ENCODE results near the gene SRSF10. TPM values are rescaled to one million over a fixed set of nuclear protein-coding genes. Genes with fewer than 3 reads are reported as not detected.

SRSF10 gene
- total and polyA plus RNA-seq, 2 of the 8 experiments (the other 6 are each of a cell fraction or from before 2014, with no cell fraction given), result 155 to 194 TPM

GRCh38 chr1:23928789-23929188, 51.3 kb downstream of the SRSF10 start:
- no peak overlapping the region for H2BK20ac ChIP-seq (ENCODE audit: low read length)
- H3K23ac ChIP-seq (ENCODE audit: insufficient read length), result no peak overlapping the region
- no peaks in the 10 kb centered on the region; a peak in 1 of 4 replicates for H3K9me3 ChIP-seq (ENCODE audit: insufficient read depth in 2 of 2, low read depth in 1 of 2, low read length in 1 of 2)
- H2AK5ac ChIP-seq (ENCODE audit: low read depth, low read length), result no peak overlapping the region
- no peaks in the 10 kb centered on the region for H4K20me1 ChIP-seq (replicated peaks in 1 of 2; ENCODE audit: control insufficient read depth in 1 of 2, insufficient read depth in 2 of 2, low read length in 2 of 2)
- H2BK12ac ChIP-seq (ENCODE audit: low read depth, low read length), result no peak overlapping the region
- no peak overlapping the region for H3K9ac ChIP-seq (replicated peaks in 1 of 4; ENCODE audit: extremely low read depth in 1 of 4, low read depth in 3 of 4, low read length in 3 of 4)
- H3K79me1 ChIP-seq (ENCODE audit: low read depth, low read length), result no peaks in the 10 kb centered on the region
- H2BK120ac ChIP-seq (replicated peaks; ENCODE audit: low read depth, low read length), result no peak overlapping the region
- no peaks in the 10 kb centered on the region for H3K4me1 ChIP-seq (replicated peaks in 1 of 4; ENCODE audit: control insufficient read depth in 3 of 4, insufficient read depth in 4 of 4, low read length in 3 of 4)
- ChIA-PET CTCF (ENCODE audit: partially characterized antibody) (interaction anchor here (1.0 to 2.7 kb wide), 3 partner anchors 12 to 117 kb away, joined by 3 to 10 read pairs (median 4); no protein-coding TSS in a partner anchor), POLR2A (ENCODE audit: partially characterized antibody) (interaction anchor here (0.6 kb wide), 1 partner anchor 111 kb away, joined by 3 read pairs; no protein-coding TSS in a partner anchor)
- H3K56ac ChIP-seq (replicated peaks; ENCODE audit: insufficient read length, low read depth, low read length), result no peak overlapping the region
- H3K14ac ChIP-seq (ENCODE audit: insufficient read length), result no peak overlapping the region
- H3K4me2 ChIP-seq (ENCODE audit: insufficient read depth in 1 of 2, low read depth in 2 of 2, low read length in 2 of 2), result no peak overlapping the region
- no peak overlapping the region for H2BK5ac ChIP-seq (ENCODE audit: low read depth, low read length)
- FAIRE-seq, result no peak
- no peak for TF ChIP-seq HDAC6 (IDR thresholded peaks at IDR 0.05; ENCODE audit: low read depth, low read length)
- TF ChIP-seq KDM5A (IDR thresholded peaks at IDR 0.05; ENCODE audit: low read length), result no peak
- TF ChIP-seq KDM4A (IDR thresholded peaks at IDR 0.05; ENCODE audit: low read depth, low read length, severe bottlenecking), result no peak
- TF ChIP-seq EP300 (IDR thresholded peaks at IDR 0.05; ENCODE audit: borderline replicate concordance in 1 of 2, low read depth in 2 of 2, low read length in 2 of 2), result no peak
- TF ChIP-seq SP4 (IDR thresholded peaks at IDR 0.05; ENCODE audit: low read length), result no peak
- no peak overlapping the region for H3K4me3 ChIP-seq (ENCODE audit: extremely low read depth in 1 of 4, insufficient read depth in 2 of 4, low read depth in 3 of 4, low read length in 4 of 4)
- no peaks in the 10 kb centered on the region for H3K23me2 ChIP-seq (ENCODE audit: low read depth, low read length)
- no peak overlapping the region for H3K27ac ChIP-seq (ENCODE audit: low read depth, low read length)
- H4K8ac ChIP-seq (ENCODE audit: extremely low read depth, insufficient read depth, low read length), result no peak overlapping the region
- 96% methylated on average over 4 of the region's 4 CpGs; no CpG with 5 or more reads in 1 of the 2 experiments for WGBS, 2 experiments (ENCODE audit: extremely low coverage in 1 of 2, insufficient coverage in 1 of 2, insufficient read length in 1 of 2, insufficient replicate concordance in 2 of 2, low coverage in 1 of 2, low lambda C conversion rate in 2 of 2, missing lambda C conversion rate in 1 of 2)
- no peak overlapping the region for H2AFZ ChIP-seq (ENCODE audit: low read length)
- no peak overlapping the region for H2BK15ac ChIP-seq (ENCODE audit: low read length)
- H4K5ac ChIP-seq (ENCODE audit: insufficient read length, low read depth, low read length), result no peak overlapping the region
- no peak for DNase-seq (ENCODE audit: low read depth in 1 of 2, low spot score in 2 of 2)
- H3K36me3 ChIP-seq (ENCODE audit: control insufficient read depth in 2 of 4, insufficient read depth in 4 of 4, low read length in 3 of 4), result no peaks in the 10 kb centered on the region
- H3K27me3 ChIP-seq (replicated peaks in 1 of 4; ENCODE audit: control insufficient read depth in 3 of 4, extremely low read depth in 1 of 4, insufficient read depth in 3 of 4, low read length in 3 of 4), result no peaks in the 10 kb centered on the region
- H3K79me2 ChIP-seq (ENCODE audit: control insufficient read depth in 1 of 2, insufficient read depth in 2 of 2, low read length in 2 of 2), result no peaks in the 10 kb centered on the region
- H3K4ac ChIP-seq (replicated peaks; ENCODE audit: insufficient read length, low read depth, low read length), result no peak overlapping the region
- H4K91ac ChIP-seq (replicated peaks; ENCODE audit: insufficient read length, low read length), result no peak overlapping the region
- no peak overlapping the region for H3K18ac ChIP-seq (ENCODE audit: extremely low read depth, low read length)

Data from H1 (cell line).